ENCODE measurements around the gene KCNMB2. TPM values are rescaled to one million over a fixed set of nuclear protein-coding genes. Genes with fewer than 3 reads are reported as not detected.

KCNMB2 gene
- total and polyA plus RNA-seq, 9 donors: 11.7 to 25.3 (median 17.2) TPM

DNA sequence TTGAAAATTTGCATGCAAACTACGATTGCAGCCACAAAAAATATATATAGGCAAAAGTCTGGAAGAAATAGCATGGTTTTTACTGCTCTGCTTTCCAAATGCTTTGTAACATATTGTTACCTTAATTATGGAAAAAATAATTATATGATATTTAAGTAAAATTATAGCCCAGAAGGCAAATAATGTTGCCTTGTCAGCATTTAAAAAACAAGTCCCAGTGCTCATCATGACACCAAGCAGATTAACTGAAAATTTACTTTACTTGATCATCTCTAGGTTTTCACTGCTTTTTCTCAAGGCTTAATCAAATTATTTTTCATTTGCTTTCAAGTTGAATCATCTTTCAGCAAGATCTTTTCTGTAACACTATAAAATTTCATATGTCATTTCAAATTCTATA, 272.5 kb downstream of the KCNMB2 start:
- H3K9me3 ChIP-seq (replicated peaks; ENCODE audit: control insufficient read depth, low read depth, low read length): no peaks in the 10 kb centered on the region
- H3K36me3 ChIP-seq (ENCODE audit: control insufficient read depth, insufficient read depth, low read length): no peaks in the 10 kb centered on the region
- no peak overlapping the region for H3K27ac ChIP-seq (ENCODE audit: low read length)
- H3K4me1 ChIP-seq (ENCODE audit: control insufficient read depth, insufficient read depth, low read length): peaks cover 8% of the 10 kb centered on the region
- H3K4me3 ChIP-seq (ENCODE audit: low read length): no peak overlapping the region
- no peaks in the 10 kb centered on the region for H3K27me3 ChIP-seq (ENCODE audit: control insufficient read depth, insufficient read depth, low read length)
- WGBS (ENCODE audit: insufficient coverage): no CpG with 5 or more reads among the region's 1 CpG
- no peak for DNase-seq

DNA sequence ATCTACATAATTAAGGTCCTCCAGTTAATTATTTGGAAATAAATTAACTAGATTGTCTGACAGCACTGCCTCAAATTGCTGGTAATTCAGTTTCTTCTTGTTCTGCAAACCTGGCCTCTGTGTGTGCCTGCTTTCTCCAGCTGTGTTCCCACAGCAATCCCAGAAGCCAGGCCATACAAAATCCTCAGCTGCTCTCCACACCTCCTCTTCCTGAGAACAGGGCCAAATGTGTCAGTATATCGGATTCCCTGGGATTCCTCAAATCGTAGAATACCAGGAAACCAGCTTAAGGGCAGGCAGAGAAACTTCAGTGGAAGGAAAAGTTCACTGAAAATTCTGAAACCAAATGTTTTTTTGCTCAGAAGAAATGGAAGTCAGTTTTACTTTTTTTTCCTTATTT, 273.9 kb downstream of the KCNMB2 start:
- Histone ChIP-seq H3K9me3 (replicated peaks; ENCODE audit: control insufficient read depth, low read depth, low read length) (no peaks in the 10 kb centered on the region), H3K27me3 (ENCODE audit: control insufficient read depth, insufficient read depth, low read length) (no peaks in the 10 kb centered on the region), H3K36me3 (ENCODE audit: control insufficient read depth, insufficient read depth, low read length) (no peaks in the 10 kb centered on the region), H3K4me3 (ENCODE audit: low read length) (no peak overlapping the region), H3K27ac (ENCODE audit: low read length) (peak overlapping the region; percentile 74), H3K4me1 (ENCODE audit: control insufficient read depth, insufficient read depth, low read length) (peaks cover 8% of the 10 kb centered on the region)
- DNase-seq: peak; percentile 95
- 5% methylated on average over 2 of the region's 2 CpGs for WGBS (ENCODE audit: insufficient coverage)

DNA sequence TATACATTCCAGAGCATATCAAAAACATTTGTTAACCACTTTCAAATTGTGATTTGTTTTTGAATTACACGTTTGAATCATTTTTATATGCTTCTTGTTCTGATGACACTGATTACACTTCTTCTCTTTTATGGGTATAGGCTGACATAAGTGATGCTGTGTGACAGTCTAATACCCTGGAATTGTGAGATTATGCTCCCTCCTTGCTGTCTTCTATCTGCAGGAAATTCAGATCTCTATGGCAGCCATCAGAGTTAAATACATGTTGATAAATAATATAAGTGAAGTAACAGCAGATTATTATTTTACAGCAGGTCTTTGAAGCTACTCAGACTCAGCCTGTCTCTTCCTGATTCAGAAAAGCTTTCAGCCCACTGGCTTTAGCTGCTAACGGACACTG, 286.5 kb downstream of the KCNMB2 start:
- Histone ChIP-seq H3K4me3 (ENCODE audit: low read length) (no peak overlapping the region), H3K27ac (ENCODE audit: low read length) (no peak overlapping the region), H3K9me3 (replicated peaks; ENCODE audit: control insufficient read depth, low read depth, low read length) (no peaks in the 10 kb centered on the region), H3K4me1 (ENCODE audit: control insufficient read depth, insufficient read depth, low read length) (peaks cover 11% of the 10 kb centered on the region), H3K36me3 (ENCODE audit: control insufficient read depth, insufficient read depth, low read length) (no peaks in the 10 kb centered on the region), H3K27me3 (ENCODE audit: control insufficient read depth, insufficient read depth, low read length) (no peaks in the 10 kb centered on the region)
- no peak for DNase-seq
- WGBS (ENCODE audit: insufficient coverage): no CpG with 5 or more reads among the region's 2 CpGs

DNA sequence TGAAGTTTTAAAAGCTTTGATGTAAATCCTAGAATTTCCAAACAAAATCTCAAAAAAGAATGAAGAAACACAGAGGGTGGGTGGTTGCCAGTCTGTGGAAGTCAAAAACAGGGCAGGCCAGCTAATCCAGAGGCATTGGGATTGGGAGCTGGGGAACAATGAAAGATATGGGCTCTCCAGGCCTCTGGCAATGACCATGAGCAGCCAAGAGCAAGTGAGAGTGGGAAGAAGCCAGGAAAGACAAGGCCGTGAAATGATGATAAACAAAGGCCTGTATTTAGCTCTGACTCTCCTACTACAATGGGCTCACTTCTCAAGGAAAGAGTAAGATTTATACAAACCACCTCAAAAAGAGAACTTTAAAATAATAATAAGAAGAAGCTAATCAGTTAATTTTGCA, 286.9 kb downstream of the KCNMB2 start:
- Histone ChIP-seq H3K4me3 (ENCODE audit: low read length) (no peak overlapping the region), H3K27ac (ENCODE audit: low read length) (peak overlapping the region; percentile 68), H3K36me3 (ENCODE audit: control insufficient read depth, insufficient read depth, low read length) (no peaks in the 10 kb centered on the region), H3K9me3 (replicated peaks; ENCODE audit: control insufficient read depth, low read depth, low read length) (no peaks in the 10 kb centered on the region), H3K4me1 (ENCODE audit: control insufficient read depth, insufficient read depth, low read length) (peaks cover 11% of the 10 kb centered on the region), H3K27me3 (ENCODE audit: control insufficient read depth, insufficient read depth, low read length) (no peaks in the 10 kb centered on the region)
- no CpG with 5 or more reads among the region's 1 CpG for WGBS (ENCODE audit: insufficient coverage)
- DNase-seq: peak; percentile 25

DNA sequence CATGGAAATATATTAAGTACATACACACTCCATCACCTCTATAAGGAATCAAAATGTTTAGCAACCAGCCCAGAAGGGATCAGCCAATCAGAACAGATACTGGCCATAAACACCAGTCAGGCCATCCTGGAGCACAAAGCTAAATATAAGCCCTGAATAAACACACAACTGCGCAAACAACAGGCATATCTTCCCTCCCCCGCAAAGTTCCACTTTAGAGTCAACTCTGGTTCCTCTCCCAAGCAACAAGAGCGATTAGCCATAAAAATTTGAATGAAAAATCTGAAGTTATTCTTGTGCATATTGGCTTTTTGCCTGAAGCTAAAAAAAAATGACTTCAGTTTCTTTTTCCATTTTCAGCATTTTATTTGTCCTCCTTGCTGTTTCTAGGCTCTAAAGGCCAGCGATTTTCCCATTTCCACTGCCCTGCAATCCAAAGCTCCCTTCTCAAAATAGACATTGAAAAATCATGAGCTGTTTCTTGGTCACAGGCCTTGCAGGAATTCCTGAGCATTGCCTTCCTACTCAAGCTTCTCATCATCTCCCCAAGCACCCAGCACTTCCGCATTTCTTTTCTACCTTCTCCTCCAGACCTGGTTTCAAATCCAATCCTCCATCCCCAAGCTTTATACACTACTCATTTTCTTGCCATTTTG, 287.5 kb downstream of the KCNMB2 start:
- Histone ChIP-seq H3K4me1 (ENCODE audit: control insufficient read depth, insufficient read depth, low read length) (peaks cover 11% of the 10 kb centered on the region), H3K27me3 (ENCODE audit: control insufficient read depth, insufficient read depth, low read length) (no peaks in the 10 kb centered on the region), H3K27ac (ENCODE audit: low read length) (peak overlapping the region; percentile 68), H3K9me3 (replicated peaks; ENCODE audit: control insufficient read depth, low read depth, low read length) (no peaks in the 10 kb centered on the region), H3K4me3 (ENCODE audit: low read length) (no peak overlapping the region), H3K36me3 (ENCODE audit: control insufficient read depth, insufficient read depth, low read length) (no peaks in the 10 kb centered on the region)
- WGBS (ENCODE audit: insufficient coverage): 54% methylated on average over 2 of the region's 5 CpGs
- DNase-seq: peak; percentile 88

DNA sequence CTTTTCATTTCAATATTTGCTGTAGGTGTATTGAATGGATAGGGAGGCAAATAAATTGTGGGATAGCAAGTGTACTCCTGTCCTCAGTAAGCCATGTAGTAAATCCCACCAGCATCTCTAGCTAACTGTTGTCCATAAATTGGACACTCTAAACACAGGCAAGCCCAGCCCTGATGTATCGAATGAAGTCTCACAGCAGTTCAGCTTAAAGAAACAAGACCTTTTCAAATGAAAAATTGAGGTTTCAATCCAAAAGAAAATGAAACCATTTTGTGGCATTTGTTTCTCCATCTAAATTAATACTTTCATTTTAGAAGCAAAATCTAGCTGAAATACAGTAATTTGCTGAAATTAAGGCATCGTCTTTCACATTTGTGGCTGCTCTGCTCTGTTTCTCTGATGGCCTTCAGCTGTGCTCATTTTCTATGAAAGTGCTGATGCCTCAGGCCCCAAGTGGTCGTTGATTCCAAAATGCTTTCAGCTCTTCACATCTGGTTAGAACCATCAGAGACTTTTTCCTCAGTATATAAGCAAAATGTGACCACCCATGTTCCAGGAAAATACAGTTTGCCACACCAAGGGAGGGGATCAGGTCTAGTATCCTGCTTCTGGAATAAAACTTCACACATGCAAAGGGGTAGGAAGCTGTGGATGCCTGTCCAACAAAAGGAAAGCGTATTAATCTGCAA, 290.3 kb downstream of the KCNMB2 start:
- WGBS (ENCODE audit: insufficient coverage): 25% methylated on average over 2 of the region's 4 CpGs
- peak; percentile 82 for DNase-seq

DNA sequence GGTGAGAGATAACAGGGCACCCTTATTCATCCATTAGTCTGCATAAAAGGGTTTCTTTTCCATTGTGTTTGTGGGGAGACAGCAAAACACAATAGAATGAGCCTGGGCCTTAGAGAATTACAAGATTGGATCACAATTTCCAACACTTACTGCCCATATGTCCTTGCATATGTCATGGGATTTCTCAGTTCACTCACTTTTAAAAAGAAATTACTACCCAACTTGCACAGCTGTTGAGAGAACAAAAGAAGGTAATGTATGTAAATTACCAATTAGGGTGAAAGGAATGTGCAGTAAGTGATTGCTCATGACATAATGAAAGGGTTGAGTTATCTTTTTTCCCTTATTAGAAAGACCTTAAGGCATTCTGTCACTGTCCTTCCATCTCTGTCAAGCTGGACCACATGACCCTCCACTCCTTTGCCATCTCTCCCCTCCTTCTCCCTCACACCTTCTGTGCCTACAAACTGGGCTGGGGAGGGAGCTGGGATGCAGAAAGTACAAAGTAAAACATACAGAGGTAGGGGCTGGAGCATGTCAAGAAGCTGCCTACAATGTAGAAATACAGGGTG, 291.1 kb downstream of the KCNMB2 start:
- Histone ChIP-seq H3K27me3 (ENCODE audit: control insufficient read depth, insufficient read depth, low read length) (no peaks in the 10 kb centered on the region), H3K36me3 (ENCODE audit: control insufficient read depth, insufficient read depth, low read length) (no peaks in the 10 kb centered on the region), H3K27ac (ENCODE audit: low read length) (peak overlapping the region; percentile 32), H3K4me3 (ENCODE audit: low read length) (no peak overlapping the region), H3K4me1 (ENCODE audit: control insufficient read depth, insufficient read depth, low read length) (peaks cover 11% of the 10 kb centered on the region), H3K9me3 (replicated peaks; ENCODE audit: control insufficient read depth, low read depth, low read length) (no peaks in the 10 kb centered on the region)
- DNase-seq: peak; percentile 38

More for the DNA sequence above, 290.3 kb downstream of the KCNMB2 start:
- peaks cover 11% of the 10 kb centered on the region for H3K4me1 ChIP-seq (ENCODE audit: control insufficient read depth, insufficient read depth, low read length)
- H3K4me3 ChIP-seq (ENCODE audit: low read length): no peak overlapping the region
- no peaks in the 10 kb centered on the region for H3K9me3 ChIP-seq (replicated peaks; ENCODE audit: control insufficient read depth, low read depth, low read length)
- no peaks in the 10 kb centered on the region for H3K36me3 ChIP-seq (ENCODE audit: control insufficient read depth, insufficient read depth, low read length)
- H3K27me3 ChIP-seq (ENCODE audit: control insufficient read depth, insufficient read depth, low read length): no peaks in the 10 kb centered on the region
- peak overlapping the region; percentile 32 for H3K27ac ChIP-seq (ENCODE audit: low read length)

DNA sequence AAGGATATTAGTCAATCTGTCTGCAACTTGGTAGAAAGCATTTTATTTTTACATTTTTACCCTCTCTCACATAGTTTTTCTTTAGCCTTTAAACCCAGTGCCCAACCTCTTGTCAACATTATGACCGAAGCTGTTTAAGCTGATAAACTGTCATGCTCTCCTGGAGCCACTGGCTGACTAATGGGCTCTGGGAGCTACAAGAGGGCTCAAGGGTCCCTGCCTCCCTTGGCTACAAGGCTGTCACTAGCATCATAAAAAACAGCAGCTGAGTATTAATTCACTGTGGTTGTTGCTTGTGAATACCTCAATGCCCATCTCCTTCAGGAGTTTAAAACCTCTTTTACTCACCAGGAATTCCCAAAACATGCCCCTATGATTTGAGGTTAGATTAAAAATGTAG, 297.5 kb downstream of the KCNMB2 start:
- WGBS (ENCODE audit: insufficient coverage): 88% methylated on average over 1 of the region's 1 CpG
- Histone ChIP-seq H3K36me3 (ENCODE audit: control insufficient read depth, insufficient read depth, low read length) (no peaks in the 10 kb centered on the region), H3K9me3 (replicated peaks; ENCODE audit: control insufficient read depth, low read depth, low read length) (no peaks in the 10 kb centered on the region), H3K27ac (ENCODE audit: low read length) (no peak overlapping the region), H3K4me3 (ENCODE audit: low read length) (no peak overlapping the region), H3K27me3 (ENCODE audit: control insufficient read depth, insufficient read depth, low read length) (no peaks in the 10 kb centered on the region), H3K4me1 (ENCODE audit: control insufficient read depth, insufficient read depth, low read length) (no peaks in the 10 kb centered on the region)
- no peak for DNase-seq

DNA sequence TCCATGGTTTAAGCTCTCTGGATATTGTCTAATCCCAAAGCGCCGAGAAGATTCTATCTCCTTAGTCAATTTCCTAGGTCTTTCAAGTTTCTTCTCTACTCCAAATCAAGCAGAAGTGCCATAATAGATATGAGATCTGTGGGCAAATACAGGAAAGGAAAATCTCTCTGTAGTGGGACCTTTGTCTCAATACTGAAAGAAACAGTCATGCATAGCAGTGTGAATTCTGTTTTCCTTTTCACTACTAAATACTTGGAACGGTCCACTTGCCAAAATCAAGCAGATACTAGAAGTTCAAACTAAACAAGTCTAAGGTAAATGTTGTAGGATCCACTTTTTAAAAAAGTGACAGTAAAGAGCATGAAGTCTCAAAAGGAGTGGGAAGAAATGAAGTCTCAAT, 298.8 kb downstream of the KCNMB2 start:
- DNase-seq: no peak
- Histone ChIP-seq H3K27ac (ENCODE audit: low read length) (no peak overlapping the region), H3K9me3 (replicated peaks; ENCODE audit: control insufficient read depth, low read depth, low read length) (peaks cover under 1% of the 10 kb centered on the region), H3K4me3 (ENCODE audit: low read length) (no peak overlapping the region), H3K27me3 (ENCODE audit: control insufficient read depth, insufficient read depth, low read length) (no peaks in the 10 kb centered on the region), H3K36me3 (ENCODE audit: control insufficient read depth, insufficient read depth, low read length) (no peaks in the 10 kb centered on the region), H3K4me1 (ENCODE audit: control insufficient read depth, insufficient read depth, low read length) (no peaks in the 10 kb centered on the region)
- WGBS (ENCODE audit: insufficient coverage): no CpG with 5 or more reads among the region's 3 CpGs

DNA sequence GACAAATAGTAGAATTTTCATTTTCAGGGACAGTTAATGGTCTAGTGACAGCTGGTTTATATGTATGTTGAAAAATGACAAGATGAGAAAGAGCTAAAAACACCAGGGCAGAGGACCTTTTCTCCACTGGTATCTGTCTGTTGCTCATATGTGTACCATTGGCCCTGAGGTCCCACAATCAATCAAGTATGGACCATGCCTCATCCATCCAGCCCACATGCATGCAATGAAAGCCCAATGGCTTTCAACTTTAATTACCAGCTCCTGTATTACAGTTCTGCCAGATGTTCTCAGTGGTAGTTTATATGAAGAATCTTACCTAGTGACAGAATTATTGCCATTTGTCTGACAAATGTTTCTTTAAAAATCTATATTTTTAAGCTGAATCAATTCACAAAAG, 301.3 kb downstream of the KCNMB2 start:
- no peak for DNase-seq
- Histone ChIP-seq H3K4me3 (ENCODE audit: low read length) (no peak overlapping the region), H3K27me3 (ENCODE audit: control insufficient read depth, insufficient read depth, low read length) (no peaks in the 10 kb centered on the region), H3K9me3 (replicated peaks; ENCODE audit: control insufficient read depth, low read depth, low read length) (peaks cover 5% of the 10 kb centered on the region), H3K27ac (ENCODE audit: low read length) (no peak overlapping the region), H3K4me1 (ENCODE audit: control insufficient read depth, insufficient read depth, low read length) (no peaks in the 10 kb centered on the region), H3K36me3 (ENCODE audit: control insufficient read depth, insufficient read depth, low read length) (no peaks in the 10 kb centered on the region)

Data from muscle of leg (tissue), 11 donors.